Stimulated activated CD4-positive, alpha-beta T cell treated with anti-CD3 and anti-CD28 coated beads, TNF-alpha, amount 100 ng/mL, for 48 hours (primary cell): ENCODE results near the gene SEMA3A.

ENCODE experiments used
- DNase-seq, 3 donors: peaks; one replicate each; pipeline ENCODE4 v3.0.0-alpha.2; 2020; ENCODE audit warnings: low read depth in 3 of 3

Gene SEMA3A

DNA sequence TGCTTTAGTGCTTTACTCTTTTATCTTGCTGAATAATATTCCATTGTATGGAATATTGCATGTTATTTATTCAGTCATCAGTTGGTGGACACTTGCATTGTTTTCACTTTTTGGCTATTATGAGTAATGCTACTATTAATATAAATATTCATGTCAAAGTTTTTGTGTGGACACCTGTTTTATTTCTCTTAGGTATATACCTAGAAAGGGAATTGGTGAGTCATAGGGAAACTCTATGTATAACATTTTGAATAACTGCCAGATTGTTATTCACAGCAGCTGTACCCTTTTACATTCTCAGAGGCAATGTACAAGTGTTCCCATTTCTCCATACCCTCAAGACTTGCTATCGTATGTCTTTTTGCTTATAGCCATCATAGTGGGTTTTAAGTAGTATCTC, 268.7 kb downstream of the SEMA3A start:
- DNase-seq: no peak

DNA sequence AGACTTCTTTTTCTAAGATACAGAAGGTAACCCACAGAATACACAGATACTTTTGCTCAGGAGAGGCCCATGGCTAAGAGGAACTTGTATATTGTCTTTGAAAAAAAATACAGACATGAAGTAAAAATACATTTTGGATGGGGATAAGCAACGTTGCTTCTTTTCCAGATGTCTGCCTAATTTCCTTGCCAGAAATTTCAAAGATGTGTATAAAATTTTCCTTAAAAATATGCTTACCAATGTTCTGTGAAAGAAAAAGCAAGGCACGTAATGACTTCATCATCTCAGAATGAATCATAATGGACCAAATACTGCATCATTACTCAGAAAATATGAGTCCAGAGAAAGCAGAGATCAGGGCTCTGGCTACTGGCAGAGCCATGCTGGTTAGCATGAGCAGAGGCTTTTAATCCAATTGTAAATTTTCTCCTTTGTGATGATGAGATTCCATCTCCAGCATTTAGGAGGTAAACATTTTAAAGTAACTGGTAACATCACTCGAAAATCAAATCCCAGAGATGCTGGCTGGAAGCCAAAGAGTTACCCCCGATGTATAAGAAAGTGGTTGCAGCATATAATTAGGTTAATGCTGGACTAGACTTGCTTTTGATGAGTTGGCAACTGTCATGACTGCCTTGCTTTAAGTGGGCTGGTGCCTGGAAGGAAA, 272.5 kb downstream of the SEMA3A start:
- no peak for DNase-seq

DNA sequence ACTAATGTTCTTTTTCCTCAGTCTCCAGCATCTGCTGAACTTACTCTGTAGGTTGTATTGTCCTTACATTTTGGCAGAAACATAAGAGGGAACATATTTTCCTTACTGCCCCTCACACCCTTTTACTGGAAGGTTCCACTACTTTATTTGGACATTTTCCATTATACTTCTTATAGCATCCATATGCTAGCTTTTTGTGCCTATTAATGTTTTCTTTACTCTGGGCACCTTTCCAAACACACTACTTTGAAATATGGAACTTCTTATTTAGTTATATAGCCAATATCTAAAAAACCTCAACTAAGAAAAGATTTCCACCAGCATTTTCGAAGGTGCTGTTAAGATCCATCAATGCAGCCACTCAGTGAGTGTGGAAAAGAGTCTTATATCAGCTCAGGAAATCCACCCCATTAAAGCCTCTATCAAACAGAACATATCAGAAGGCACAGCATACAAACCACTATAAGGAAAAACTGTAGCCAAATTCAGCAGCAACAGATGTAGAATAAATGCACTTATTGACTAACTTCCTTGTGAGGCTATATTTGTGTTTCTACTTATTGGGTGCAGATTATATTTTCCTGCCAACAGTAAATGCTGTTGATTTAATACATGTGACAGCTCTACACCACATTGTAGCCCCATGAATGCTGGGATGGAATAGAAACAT, 273.2 kb downstream of the SEMA3A start:
- no peak for DNase-seq

DNA sequence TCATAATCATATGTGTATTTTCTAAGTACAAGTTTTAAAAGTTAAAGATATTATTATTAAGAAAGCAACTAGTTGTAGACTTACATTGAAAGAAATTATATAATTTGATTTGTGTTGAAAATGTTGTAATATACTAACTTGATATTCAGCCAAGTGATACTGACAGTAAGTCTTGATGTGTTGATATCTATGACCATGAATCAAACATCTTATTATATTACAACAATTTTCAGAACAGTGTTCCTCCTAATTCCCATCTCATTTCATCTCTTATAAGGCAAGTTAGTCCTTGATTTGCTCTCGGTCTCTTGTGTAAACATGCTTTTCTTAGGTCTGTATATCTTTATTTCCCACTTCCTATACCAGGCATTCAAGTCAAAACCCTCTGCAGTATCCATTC, 276.4 kb downstream of the SEMA3A start:
- DNase-seq: no peak

DNA sequence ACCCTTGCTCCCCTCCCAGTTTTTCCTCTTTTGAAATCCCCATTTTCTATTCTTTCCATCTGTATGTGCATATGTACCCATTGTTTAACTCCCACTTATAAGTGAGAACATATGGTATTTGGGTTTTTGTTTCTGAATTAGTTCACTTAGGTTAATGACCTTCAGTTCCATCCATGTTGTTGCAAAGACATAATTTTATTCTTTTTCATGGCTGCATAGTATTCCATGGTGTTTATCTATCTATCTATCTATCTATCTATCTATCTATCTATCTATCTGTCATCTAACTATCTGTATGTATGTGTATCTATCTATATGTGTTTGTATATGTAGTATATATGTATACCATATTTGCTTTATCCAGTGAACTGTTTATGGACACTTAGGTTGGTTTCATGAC, 281.4 kb downstream of the SEMA3A start:
- DNase-seq: no peak

DNA sequence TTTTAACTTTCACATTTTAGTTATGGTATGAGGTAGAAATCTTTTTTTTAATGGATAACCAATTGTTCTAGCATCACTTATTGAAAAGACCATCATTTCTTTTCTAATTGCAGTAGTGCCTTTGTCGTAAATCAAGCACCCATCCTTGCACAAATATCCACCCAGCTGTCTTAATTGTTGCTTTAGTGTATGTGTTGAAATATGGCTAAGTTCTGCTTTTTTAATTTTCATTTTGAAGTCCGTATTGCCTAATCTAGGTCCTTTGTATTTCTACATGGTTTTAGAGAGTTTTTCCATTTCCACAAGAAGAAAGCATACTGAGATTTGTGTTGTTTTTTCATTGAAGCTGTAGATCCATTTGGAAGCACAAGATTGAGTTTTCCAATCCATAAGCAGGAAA, 286.1 kb downstream of the SEMA3A start:
- no peak for DNase-seq
